Transverse colon (tissue), 4 donors: ENCODE data around the gene SNX25.

Experiments
- POLR2A ChIP-seq: fragments of 450-650 bp; IDR thresholded peaks from one replicate; pipeline ENCODE4 v1.6.1; 2016; ENCODE audit warnings: antibody characterized with exemption, mild to moderate bottlenecking, moderate library complexity
- POLR2AphosphoS5 ChIP-seq, 3 donors: sonication (generic); formaldehyde crosslinking; IDR thresholded peaks; one replicate each; pipeline ENCODE4 v1.6.1; 2016; ENCODE audit warnings: antibody characterized with exemption in 3 of 3
- TF ChIP-seq, protein P1 (sequence below), 5 experiments: fragments of 200-600 bp in 3 of 5; fragments of 450-650 bp in 2 of 5; sonication (generic) in 3 of 5; IDR thresholded peaks; 1 replicate in 2 of 5; 2 replicates in 3 of 5; pipeline ENCODE4 v1.5.1; 2016 to 2017; ENCODE audit warnings: antibody characterized with exemption in 5 of 5, inconsistent platforms in 3 of 5, mild to moderate bottlenecking in 2 of 5, moderate library complexity in 1 of 5

DNA sequence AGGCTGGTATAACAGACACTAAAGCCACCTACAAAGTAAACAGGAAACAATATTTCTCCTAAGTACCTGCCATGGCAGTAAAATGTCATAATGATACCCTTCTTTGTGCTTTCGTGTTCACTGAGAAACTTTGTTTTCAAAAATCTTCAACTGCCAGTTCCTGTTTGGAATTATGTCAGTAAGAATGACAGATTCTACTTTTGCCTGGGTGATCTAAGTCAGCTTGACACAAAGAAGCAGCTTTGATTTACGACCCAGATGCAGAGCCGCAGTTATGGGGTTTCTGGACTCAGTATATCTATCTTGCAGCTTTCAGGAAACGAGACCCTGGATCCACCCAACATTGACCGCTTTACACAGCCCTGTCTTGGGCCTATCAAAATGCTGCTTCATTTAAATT lies 71.2 kb downstream of the SNX25 start:
- TF ChIP-seq, protein P1, sequence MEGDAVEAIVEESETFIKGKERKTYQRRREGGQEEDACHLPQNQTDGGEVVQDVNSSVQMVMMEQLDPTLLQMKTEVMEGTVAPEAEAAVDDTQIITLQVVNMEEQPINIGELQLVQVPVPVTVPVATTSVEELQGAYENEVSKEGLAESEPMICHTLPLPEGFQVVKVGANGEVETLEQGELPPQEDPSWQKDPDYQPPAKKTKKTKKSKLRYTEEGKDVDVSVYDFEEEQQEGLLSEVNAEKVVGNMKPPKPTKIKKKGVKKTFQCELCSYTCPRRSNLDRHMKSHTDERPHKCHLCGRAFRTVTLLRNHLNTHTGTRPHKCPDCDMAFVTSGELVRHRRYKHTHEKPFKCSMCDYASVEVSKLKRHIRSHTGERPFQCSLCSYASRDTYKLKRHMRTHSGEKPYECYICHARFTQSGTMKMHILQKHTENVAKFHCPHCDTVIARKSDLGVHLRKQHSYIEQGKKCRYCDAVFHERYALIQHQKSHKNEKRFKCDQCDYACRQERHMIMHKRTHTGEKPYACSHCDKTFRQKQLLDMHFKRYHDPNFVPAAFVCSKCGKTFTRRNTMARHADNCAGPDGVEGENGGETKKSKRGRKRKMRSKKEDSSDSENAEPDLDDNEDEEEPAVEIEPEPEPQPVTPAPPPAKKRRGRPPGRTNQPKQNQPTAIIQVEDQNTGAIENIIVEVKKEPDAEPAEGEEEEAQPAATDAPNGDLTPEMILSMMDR (IDR thresholded peaks at IDR 0.05) = no peak
- TF ChIP-seq POLR2A (no peak), POLR2AphosphoS5 (IDR thresholded peaks at IDR 0.05) (no peak)
